Transverse colon (tissue), 3 donors: ENCODE results near the gene PCSK7.

Experiments
- POLR2A ChIP-seq: fragments of 450-650 bp; IDR thresholded peaks from one replicate; pipeline ENCODE4 v1.6.1; 2016; ENCODE audit warnings: antibody characterized with exemption, mild to moderate bottlenecking, moderate library complexity
- TF ChIP-seq, protein P1 (sequence below), 5 experiments: fragments of 200-600 bp in 3 of 5; fragments of 450-650 bp in 2 of 5; sonication (generic) in 3 of 5; IDR thresholded peaks; 1 replicate in 2 of 5; 2 replicates in 3 of 5; pipeline ENCODE4 v1.5.1; 2016 to 2017; ENCODE audit warnings: antibody characterized with exemption in 5 of 5, inconsistent platforms in 3 of 5, mild to moderate bottlenecking in 2 of 5, moderate library complexity in 1 of 5

DNA sequence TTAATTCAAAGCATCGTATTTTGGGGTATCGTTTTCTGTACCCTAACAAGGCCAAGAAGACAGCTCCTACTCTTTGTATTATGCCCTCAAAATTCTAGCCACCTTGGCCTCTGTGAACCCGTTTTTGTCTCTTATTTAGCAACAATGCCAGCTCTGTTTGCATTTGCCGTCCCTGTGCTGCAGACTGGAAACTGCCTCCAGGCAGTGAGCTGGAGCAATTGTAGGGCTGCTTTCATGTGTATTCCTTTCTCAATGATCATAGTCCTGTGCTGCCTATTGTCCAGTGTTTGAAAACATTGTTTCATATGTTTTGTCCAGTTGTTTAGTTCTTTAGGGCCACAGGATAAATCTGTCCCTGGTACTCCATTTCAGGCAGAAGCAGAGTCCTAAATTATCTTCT lies 39.3 kb upstream of the PCSK7 start:
- TF ChIP-seq, protein P1, sequence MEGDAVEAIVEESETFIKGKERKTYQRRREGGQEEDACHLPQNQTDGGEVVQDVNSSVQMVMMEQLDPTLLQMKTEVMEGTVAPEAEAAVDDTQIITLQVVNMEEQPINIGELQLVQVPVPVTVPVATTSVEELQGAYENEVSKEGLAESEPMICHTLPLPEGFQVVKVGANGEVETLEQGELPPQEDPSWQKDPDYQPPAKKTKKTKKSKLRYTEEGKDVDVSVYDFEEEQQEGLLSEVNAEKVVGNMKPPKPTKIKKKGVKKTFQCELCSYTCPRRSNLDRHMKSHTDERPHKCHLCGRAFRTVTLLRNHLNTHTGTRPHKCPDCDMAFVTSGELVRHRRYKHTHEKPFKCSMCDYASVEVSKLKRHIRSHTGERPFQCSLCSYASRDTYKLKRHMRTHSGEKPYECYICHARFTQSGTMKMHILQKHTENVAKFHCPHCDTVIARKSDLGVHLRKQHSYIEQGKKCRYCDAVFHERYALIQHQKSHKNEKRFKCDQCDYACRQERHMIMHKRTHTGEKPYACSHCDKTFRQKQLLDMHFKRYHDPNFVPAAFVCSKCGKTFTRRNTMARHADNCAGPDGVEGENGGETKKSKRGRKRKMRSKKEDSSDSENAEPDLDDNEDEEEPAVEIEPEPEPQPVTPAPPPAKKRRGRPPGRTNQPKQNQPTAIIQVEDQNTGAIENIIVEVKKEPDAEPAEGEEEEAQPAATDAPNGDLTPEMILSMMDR (IDR thresholded peaks at IDR 0.05) = no peak
- no peak for TF ChIP-seq POLR2A
